ENCODE results near the gene ACTL10.

DNA sequence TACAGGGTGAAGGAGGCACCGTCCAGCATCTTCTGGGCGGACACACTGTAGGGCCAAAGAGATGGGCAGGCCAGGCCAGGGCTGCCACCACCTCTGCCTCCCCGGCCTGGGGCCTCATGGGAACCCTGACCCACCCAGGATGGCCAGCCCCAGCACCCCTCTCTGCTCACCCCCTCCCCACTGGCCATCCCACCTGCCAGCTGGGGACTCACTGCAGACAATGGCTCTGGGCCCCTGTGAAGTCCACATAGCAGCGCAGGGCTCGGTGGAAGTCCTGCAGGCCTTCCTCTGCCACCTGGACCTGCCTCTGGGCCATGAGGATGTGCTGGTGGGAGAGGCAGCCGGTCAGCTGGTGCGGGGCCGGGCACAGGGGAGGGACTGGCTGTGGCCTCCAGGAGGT is 8.2 kb upstream of the ACTL10 start:
- TF ChIP-seq EZH2 (IDR thresholded peaks at IDR 0.05; ENCODE audit: insufficient read depth, low read length) (no peak), CTCF (IDR thresholded peaks at IDR 0.05; ENCODE audit: insufficient read depth, low read depth, low read length) (no peak)

All from astrocyte (in vitro differentiated cells and primary cell).